Peyer's patch (tissue), 4 donors: ENCODE data around the gene TSR2.

Experiments used
- POLR2A ChIP-seq, 2 donors: fragments of 450-650 bp; IDR thresholded peaks; one replicate each; pipeline ENCODE4 v1.5.1; 2017; ENCODE audit warnings: antibody characterized with exemption in 2 of 2, mild to moderate bottlenecking in 2 of 2, moderate library complexity in 2 of 2
- TF ChIP-seq, protein P1 (sequence below), 6 experiments: fragments of 450-650 bp in 4 of 6; fragments of 200-600 bp in 2 of 6; sonication (generic) in 1 of 6; IDR thresholded peaks; one replicate each; pipeline ENCODE4 v1.5.1; 2017 to 2019; ENCODE audit warnings: antibody characterized with exemption in 6 of 6, mild to moderate bottlenecking in 3 of 6, moderate library complexity in 1 of 6

DNA sequence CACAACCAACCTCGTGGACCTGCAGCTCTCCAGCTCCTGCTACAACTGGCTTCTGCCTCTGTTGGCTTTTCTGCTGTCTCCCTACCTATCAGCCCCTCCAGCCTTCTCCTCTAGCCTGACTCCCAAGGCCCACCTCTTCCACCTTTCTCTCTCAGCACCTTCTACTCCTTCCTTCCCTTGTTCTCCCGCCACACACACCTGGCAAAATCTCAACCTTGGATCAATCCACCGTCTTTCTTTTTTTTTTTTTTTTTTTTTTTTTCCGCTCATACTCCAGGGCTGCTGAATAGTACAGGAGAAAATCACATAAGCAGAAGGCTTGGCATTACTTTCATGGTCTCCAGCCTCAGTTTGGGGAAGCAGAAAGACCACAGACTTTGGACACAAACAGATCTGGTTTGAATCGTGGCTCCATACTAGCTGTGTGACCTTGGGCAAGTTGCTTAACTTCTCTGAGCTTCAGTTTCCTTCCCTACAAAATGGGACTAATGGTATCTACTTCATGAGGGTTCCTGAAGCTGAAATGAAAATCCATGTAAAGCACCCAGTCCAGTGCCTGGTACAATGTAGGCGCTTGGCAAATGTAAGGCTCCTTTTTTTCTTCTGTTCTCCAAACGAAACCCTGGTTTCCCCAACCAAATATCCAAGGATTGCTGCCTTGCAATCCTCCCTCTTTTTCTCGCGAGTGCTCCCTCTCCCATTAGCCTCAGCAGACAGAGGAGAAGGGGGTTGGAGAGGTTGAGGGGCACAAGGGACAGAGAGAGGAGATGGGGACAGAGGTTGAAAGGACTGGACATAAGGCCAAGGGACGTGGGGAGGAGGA is 54.2 kb downstream of the TSR2 start:
- TF ChIP-seq, protein P1, sequence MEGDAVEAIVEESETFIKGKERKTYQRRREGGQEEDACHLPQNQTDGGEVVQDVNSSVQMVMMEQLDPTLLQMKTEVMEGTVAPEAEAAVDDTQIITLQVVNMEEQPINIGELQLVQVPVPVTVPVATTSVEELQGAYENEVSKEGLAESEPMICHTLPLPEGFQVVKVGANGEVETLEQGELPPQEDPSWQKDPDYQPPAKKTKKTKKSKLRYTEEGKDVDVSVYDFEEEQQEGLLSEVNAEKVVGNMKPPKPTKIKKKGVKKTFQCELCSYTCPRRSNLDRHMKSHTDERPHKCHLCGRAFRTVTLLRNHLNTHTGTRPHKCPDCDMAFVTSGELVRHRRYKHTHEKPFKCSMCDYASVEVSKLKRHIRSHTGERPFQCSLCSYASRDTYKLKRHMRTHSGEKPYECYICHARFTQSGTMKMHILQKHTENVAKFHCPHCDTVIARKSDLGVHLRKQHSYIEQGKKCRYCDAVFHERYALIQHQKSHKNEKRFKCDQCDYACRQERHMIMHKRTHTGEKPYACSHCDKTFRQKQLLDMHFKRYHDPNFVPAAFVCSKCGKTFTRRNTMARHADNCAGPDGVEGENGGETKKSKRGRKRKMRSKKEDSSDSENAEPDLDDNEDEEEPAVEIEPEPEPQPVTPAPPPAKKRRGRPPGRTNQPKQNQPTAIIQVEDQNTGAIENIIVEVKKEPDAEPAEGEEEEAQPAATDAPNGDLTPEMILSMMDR (IDR thresholded peaks at IDR 0.05): no peak
- TF ChIP-seq POLR2A (IDR thresholded peaks at IDR 0.05): no peak
